GM21515 (cell line): ENCODE data around the gene IFITM10.

Source experiments
- ATAC-seq: cut with Tn5 transposase; IDR thresholded peaks from one replicate; pipeline ENCODE4 v1.9.1; 2021; ENCODE audit not compliant: unreplicated experiment

The IFITM10 gene

DNA sequence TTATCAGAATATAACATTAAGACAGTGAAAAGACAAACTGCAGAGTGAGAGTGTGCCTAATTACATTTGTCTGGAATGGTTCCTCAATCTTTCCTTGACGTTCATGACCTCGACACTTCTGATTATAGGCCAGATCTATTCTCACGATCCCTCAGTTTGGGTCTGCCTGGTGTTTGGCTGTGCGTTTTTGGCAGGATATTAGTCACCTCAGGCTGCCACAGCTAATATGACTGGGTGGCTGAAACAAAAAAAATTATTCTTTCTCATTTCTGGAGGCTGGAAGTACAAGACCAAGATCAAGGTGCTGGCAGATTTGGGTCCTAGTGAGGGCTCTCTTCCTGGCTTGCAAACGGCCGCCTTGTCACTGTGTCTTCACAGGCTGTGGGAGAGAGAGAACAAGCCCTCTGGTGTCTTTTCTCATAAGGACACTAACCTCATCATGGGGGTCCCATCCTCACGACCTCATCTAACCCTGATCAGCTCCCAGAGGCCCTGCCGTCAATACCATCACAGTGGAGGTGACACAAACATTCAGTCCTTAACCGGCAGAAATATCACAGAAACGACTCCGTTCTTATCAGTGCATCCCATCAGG lies 23.2 kb downstream of the IFITM10 start:
- no peak for ATAC-seq

GRCh38 chr11:1719781-1720180 lies 30.6 kb downstream of the IFITM10 start:
- ATAC-seq, result no peak

DNA sequence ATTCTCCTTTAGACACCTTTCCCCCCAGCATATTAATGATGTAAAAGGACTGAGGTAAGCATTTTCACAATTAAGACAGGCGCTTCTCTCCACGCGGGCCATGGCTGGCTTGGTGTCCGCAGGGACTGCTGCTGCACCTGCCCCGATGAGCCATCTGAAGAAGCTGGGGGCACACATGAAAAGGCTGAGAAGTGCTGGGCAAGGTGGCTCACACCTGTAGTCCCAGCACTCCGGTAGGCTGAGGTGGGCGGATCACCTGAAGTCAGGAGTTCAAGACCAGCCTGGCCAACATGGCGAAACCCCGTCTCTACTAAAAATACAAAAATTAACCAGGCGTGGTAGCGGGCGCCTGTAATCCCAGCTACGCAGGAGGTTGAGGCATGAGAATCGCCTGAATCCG lies 32.1 kb downstream of the IFITM10 start:
- ATAC-seq, result no peak

- no peak for ATAC-seq
Observed at GRCh38 chr11:1717745-1718144, 32.6 kb downstream of the IFITM10 start.

GRCh38 chr11:1714908-1715885 lies 35.2 kb downstream of the IFITM10 start:
- ATAC-seq, result no peak

GRCh38 chr11:1708716-1709115 lies 41.7 kb downstream of the IFITM10 start:
- ATAC-seq, result no peak

DNA sequence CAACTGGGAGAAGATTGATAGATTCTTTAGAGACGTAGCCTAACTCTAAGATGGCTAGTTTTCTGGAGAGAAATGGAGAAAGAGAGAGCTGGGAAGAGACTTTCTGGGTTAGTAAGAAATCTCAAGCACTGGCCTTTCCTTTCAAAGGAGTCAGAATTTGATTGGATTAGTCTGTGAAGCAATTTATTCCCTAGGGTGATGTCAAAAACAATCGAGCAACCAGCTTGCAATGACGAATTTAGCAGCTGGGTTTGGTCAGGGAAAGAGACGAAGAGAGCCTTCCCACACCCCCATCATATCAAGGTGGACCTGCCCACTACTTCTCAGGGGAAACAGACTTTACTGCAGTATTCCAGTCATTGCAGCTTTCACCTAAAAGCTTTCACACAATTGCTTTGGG lies 42.6 kb downstream of the IFITM10 start:
- ATAC-seq, result no peak

- ATAC-seq, result no peak
Observed at GRCh38 chr11:1706634-1707400, 43.6 kb downstream of the IFITM10 start.

- no peak for ATAC-seq
Observed at GRCh38 chr11:1705126-1706052, 45.0 kb downstream of the IFITM10 start.

GRCh38 chr11:1703146-1703545 lies 47.2 kb downstream of the IFITM10 start:
- ATAC-seq, result no peak

DNA sequence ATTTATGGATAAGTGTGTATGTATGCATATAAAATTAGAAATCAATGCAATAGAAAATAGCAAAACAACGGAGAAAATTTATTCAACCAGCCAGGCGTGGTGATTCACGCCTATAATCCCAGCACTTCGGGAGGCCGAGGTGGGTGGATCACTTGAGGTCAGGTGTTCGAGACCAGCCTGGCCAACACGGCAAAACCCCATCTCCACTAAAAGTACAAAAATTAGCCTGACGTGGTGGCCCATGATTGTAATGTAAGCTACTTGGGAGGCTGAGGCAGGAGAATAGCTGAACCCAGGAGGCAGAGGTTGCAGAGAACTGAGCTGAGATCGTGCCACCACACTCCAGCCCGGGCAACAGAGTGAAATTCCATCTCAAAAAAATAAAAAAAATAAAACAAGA lies 47.9 kb downstream of the IFITM10 start:
- ATAC-seq, result no peak

DNA sequence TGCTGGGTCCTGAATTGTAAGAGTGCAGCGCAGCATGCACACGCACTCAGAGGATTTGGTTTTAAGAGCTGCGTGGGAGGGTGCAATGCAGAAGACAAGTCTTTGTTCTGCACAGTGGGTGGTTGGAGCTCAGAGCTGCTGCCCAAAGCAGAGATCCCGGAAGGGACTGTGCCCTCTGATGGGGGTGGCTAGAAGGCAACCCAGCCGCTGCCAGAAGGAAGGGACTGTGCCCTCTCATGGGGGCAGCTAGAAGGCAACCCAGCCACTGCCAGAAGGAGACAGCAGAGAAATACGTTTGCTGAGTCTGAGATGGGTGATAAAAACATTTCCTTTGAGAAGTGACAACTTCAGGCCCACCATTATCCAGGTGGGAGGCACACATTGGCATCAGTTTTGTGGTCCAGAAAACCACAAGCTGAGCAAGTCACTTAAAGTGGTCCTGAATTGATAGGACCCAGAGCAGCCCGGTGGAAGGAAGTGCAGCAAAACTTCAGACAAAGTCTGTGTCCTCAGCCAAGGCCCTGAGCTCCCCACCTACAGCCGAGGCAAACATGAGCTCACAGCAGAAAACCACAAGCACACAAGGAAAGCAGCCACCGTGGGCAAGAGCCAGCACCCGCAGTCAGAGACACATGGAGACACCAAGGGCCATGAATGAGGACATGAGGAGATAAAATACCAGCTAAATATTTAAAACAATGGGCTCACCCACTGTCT lies 49.1 kb downstream of the IFITM10 start:
- no peak for ATAC-seq

DNA sequence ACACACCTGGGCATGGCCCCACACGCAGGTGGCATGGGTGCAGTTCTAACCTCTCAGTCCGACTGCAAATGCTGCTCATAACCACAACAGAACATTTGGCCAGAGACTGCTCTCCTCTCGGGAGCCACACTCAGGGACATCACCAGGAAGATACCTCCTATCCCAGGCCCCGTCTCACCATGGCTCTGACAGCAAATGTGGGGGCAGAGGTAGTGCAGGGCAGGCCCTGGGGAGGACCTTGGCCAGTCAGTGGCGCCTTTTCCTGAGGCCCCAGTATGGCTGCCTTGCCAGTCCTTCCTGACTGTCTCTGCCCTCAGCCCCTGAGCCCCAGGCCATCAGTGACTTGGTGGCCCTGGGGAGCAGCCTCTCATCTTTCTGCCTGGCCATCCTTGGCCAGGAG lies 50.6 kb downstream of the IFITM10 start:
- ATAC-seq, result no peak

DNA sequence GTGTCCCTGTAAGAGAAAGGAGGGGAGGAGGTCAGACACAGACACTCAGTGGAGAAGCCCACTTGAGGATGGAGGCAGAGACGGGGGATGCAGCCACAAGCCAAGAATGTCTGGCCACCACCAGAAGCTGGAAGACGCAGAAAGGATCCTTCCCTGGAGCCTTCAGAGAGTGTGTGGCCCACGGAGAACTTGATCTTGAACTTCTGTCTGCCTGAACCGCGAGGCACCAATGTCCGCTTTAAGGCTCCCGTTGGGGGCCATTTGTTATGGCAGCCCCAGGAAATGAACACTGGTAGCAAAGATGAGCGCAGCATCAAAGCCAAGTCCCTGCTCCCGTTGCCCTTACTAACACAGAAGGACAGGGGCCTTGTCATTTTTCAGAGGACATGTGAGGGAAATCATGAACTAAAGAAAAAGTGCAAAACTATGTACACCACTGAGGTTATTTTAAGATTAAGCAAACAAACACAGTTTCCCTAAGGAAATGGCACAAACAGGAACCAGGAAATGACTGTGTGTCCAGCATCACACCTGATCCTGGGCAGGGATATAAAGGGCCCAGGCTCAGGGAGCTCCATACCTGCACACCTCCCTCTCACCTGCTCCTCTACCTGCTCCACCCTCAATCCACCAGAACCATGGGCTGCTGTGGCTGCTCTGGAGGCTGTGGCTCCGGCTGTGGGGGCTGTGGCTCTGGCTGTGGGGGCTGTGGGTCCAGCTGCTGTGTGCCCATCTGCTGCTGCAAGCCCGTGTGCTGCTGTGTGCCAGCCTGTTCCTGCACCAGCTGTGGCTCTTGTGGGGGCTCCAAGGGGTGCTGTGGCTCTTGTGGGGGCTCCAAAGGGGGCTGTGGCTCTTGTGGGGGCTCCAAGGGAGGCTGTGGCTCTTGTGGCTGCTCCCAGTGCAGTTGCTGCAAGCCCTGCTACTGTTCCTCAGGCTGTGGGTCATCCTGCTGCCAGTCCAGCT lies 53.5 kb downstream of the IFITM10 start, which contains the start of gene KRTAP5-6:
TSS of gene KRTAP5-6 (plus strand) at position 588 of the 963 bp plus-strand sequence. CDS start at position 639, 51 bp downstream.
- ATAC-seq, result no peak

- no peak for ATAC-seq
Observed at GRCh38 chr11:1695548-1696108, 54.8 kb downstream of the IFITM10 start.

GRCh38 chr11:1694846-1695547 lies 55.4 kb downstream of the IFITM10 start:
- ATAC-seq, result no peak

GRCh38 chr11:1694064-1694845 lies 56.1 kb downstream of the IFITM10 start:
- ATAC-seq, result no peak
